Upper lobe of left lung (tissue), 6 donors: ENCODE measurements around the gene CARD11. TPM values are rescaled to one million over a fixed set of nuclear protein-coding genes. Genes with fewer than 3 reads are reported as not detected.

Experiments
- ATAC-seq, 2 donors: fragments of 200-7000 bp; cut with Tn5 transposase; one replicate each; pipeline ENCODE4 v1.9.1; 2022; ENCODE audit warnings: mild to moderate bottlenecking in 2 of 2, moderate library complexity in 2 of 2; ENCODE audit not compliant: low FRiP score in 2 of 2
- DNase-seq, 2 donors: peaks; one replicate each; pipeline ENCODE4 v3.0.0-alpha.2; 2019 to 2020
- H3K27ac ChIP-seq, 4 donors: fragments of 200-600 bp; sonication (generic); one replicate each; pipeline ENCODE4 v1.5.1; 2016 to 2019
- H3K27me3 ChIP-seq, 4 donors: fragments of 200-600 bp; sonication (generic); one replicate each; pipeline ENCODE4 v1.5.1; 2017 to 2019
- H3K36me3 ChIP-seq, 4 donors: fragments of 200-600 bp; sonication (generic); one replicate each; pipeline ENCODE4 v1.5.1; 2016 to 2019
- H3K4me1 ChIP-seq, 4 donors: fragments of 200-600 bp; sonication (generic); one replicate each; pipeline ENCODE4 v1.5.1; 2018 to 2019
- H3K4me3 ChIP-seq, 4 donors: fragments of 200-600 bp; sonication (generic); one replicate each; pipeline ENCODE4 v1.5.1; 2017 to 2019; ENCODE audit warnings: mild to moderate bottlenecking in 2 of 4, moderate library complexity in 1 of 4
- H3K9me3 ChIP-seq, 4 donors: fragments of 200-600 bp; sonication (generic); one replicate each; pipeline ENCODE4 v1.5.1; 2018 to 2019
- EP300 ChIP-seq, 4 donors: sonication (generic); formaldehyde crosslinking; IDR thresholded peaks; one replicate each; pipeline ENCODE4 v1.5.1; 2017; ENCODE audit warnings: antibody characterized with exemption in 4 of 4, control low read depth in 2 of 4
- POLR2A ChIP-seq, 4 donors: fragments of 450-650 bp; IDR thresholded peaks; one replicate each; pipeline ENCODE4 v1.5.1; 2016 to 2017; ENCODE audit warnings: antibody characterized with exemption in 4 of 4, mild to moderate bottlenecking in 2 of 4
- POLR2AphosphoS5 ChIP-seq, 2 donors: sonication (generic); formaldehyde crosslinking; IDR thresholded peaks; one replicate each; pipeline ENCODE4 v1.5.1; 2017; ENCODE audit warnings: antibody characterized with exemption in 2 of 2
- WGBS, 2 donors: methylation state at CpG; one replicate each; pipeline ENCODE4 v1.1.5; 2017 to 2018; 5-methylcytosine and 5-hydroxymethylcytosine counted together
- total RNA-seq, 6 donors: library from RNA; depleted of rRNA in 4 of 6; stranded (reverse); fragments of >200 nt in 4 of 6; gene quantifications; one replicate each; pipeline versions ENCODE4 v1.1.0 to v1.2.1, GENCODE V29; 2016 to 2021
- TF ChIP-seq, protein P1 (sequence below), 6 experiments: fragments of 450-650 bp in 4 of 6; fragments of 200-600 bp in 2 of 6; sonication (generic) in 2 of 6; IDR thresholded peaks; one replicate each; pipeline ENCODE4 v1.5.1; 2016 to 2019; ENCODE audit warnings: antibody characterized with exemption in 6 of 6
- donor health status: DM: no; HTN: no; CAD: no; lungs with moderate emphysema.
- donor health status: DM: no; HTN: yes; CAD: no; lungs with severe emphysema.

Gene CARD11
- total RNA-seq, 6 donors from 2014 or later: 2.8 to 16.8 (median 6.8) TPM

DNA sequence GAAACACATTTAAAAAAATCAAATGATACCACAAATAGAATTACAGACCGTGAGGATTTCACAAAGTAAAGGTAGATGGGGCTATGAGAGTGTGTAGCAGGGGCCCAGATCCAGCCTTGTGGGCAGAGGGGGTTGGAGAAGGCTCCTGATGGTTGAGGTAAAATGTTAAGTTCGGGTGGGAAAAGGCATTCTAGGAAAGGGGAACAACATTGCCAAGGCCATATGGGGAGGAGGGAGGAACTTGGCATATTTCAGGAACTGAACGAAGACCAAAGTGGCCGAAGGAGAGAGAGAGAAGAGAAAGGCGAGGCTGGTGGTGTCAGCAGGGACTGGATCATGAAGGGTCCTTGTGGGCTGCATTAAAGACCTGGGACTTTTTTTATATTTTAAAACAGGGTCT, 98.9 kb downstream of the CARD11 start:
- DNase-seq: peak in 1 of 2 donors; percentile 19
- no peaks in the 10 kb centered on the region for H3K36me3 ChIP-seq
- H3K4me3 ChIP-seq: no peak overlapping the region
- H3K9me3 ChIP-seq: no peaks in the 10 kb centered on the region
- 53 to 69% methylated on average over 5 of the region's 5 CpGs for WGBS, 2 donors
- ATAC-seq: peak in 1 of 2 donors; percentile 32
- no peaks in the 10 kb centered on the region for H3K27me3 ChIP-seq
- TF ChIP-seq EP300 (IDR thresholded peaks at IDR 0.05) (no peak), POLR2AphosphoS5 (IDR thresholded peaks at IDR 0.05) (no peak), POLR2A (IDR thresholded peaks at IDR 0.05) (no peak)
- TF ChIP-seq, protein P1, sequence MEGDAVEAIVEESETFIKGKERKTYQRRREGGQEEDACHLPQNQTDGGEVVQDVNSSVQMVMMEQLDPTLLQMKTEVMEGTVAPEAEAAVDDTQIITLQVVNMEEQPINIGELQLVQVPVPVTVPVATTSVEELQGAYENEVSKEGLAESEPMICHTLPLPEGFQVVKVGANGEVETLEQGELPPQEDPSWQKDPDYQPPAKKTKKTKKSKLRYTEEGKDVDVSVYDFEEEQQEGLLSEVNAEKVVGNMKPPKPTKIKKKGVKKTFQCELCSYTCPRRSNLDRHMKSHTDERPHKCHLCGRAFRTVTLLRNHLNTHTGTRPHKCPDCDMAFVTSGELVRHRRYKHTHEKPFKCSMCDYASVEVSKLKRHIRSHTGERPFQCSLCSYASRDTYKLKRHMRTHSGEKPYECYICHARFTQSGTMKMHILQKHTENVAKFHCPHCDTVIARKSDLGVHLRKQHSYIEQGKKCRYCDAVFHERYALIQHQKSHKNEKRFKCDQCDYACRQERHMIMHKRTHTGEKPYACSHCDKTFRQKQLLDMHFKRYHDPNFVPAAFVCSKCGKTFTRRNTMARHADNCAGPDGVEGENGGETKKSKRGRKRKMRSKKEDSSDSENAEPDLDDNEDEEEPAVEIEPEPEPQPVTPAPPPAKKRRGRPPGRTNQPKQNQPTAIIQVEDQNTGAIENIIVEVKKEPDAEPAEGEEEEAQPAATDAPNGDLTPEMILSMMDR (IDR thresholded peaks at IDR 0.05): no peak
- no peak overlapping the region for H3K27ac ChIP-seq
- H3K4me1 ChIP-seq: peaks cover 0 to 4% (median 0%) of the 10 kb centered on the region in 4 donors

DNA sequence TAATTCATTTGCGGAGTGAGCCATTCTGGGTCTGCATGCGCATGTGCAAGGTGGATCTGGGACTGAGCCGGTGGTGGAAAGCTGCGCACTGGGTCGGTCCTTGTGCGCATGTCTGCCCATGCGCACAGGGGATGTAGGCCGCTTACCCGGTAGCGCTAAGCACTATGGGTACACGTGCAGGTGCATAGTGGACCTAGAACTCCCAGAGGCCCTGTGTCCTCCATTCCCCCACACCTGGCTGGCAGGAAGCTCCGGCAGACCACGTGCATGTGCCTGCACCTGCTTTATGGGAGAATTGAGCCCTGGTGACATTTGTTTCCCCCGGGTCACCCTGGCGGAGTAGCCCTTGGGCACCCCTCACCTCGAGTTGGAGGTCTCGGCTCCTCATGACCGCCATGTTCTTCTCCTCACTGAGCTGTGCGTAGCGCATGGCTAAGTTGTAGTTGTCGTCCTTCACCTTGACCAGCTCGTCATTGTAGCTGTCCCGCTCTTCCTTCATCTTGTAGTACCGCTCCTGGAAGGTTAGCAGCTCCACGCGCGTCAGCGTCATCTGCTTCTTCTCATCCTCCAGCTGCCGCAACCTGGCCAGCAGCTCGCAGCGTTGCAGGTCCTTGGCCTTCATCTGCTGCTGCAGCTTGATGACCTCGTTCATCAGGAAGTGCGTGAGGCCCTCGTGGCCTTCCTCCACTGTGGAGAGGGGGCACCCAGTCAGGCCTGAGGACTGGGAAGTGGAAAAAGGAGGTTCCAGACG, 99.6 kb downstream of the CARD11 start:
- ATAC-seq (no peak), DNase-seq (peak in 1 of 2 donors; percentile 19)
- TF ChIP-seq EP300 (IDR thresholded peaks at IDR 0.05) (no peak), POLR2A (IDR thresholded peaks at IDR 0.05) (no peak), POLR2AphosphoS5 (IDR thresholded peaks at IDR 0.05) (no peak)
- TF ChIP-seq, protein P1 (IDR thresholded peaks at IDR 0.05): no peak
- H3K27ac ChIP-seq: no peak overlapping the region
- WGBS, 2 donors: 90 to 92% methylated on average over 33 to 35 of the region's 35 CpGs
- no peak overlapping the region for H3K4me3 ChIP-seq
- H3K4me1 ChIP-seq: peaks cover 0 to 4% (median 0%) of the 10 kb centered on the region in 4 donors
- no peaks in the 10 kb centered on the region for H3K36me3 ChIP-seq
- no peaks in the 10 kb centered on the region for H3K9me3 ChIP-seq
- no peaks in the 10 kb centered on the region for H3K27me3 ChIP-seq

DNA sequence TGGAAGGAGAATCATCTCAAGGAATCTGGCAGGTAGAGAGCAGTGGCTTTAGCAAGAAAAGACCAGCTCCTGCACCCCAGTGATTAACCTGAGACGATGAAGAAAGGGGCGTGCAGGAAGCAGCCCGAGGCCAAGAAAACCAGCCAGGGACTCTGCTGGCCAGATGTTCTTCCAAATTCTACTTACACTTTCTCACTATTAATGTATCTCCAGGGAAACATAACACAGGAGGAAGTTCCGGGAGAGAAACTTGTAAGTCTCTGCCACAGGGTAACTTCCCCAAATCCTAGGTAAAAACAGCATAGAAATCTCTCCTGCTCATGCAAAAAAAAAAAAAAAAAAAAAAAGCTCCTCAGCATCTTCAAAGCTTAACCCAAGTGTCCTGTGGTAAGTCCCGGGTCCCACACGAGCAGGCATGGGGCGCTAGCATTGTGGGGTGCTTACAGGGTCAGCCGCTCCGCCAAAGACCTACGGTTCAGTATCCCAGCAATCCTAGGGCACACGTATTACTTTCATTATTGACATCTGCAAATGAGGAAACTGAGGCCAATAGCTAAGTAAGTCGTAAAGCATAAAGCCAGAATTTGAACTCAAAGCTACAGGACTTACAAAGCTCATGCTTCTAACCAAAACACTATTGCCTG, 102.3 kb downstream of the CARD11 start:
- TF ChIP-seq, protein P1 (IDR thresholded peaks at IDR 0.05): no peak
- TF ChIP-seq POLR2AphosphoS5 (IDR thresholded peaks at IDR 0.05) (no peak), POLR2A (IDR thresholded peaks at IDR 0.05) (no peak), EP300 (IDR thresholded peaks at IDR 0.05) (no peak)
- WGBS, 2 donors: 81 to 84% methylated on average over 12 of the region's 12 CpGs
- Histone ChIP-seq H3K4me1 (peaks cover 0 to 4% (median 0%) of the 10 kb centered on the region in 4 donors), H3K36me3 (peaks cover 0 to 3% (median 0%) of the 10 kb centered on the region in 4 donors), H3K4me3 (no peak overlapping the region), H3K27me3 (no peaks in the 10 kb centered on the region), H3K9me3 (no peaks in the 10 kb centered on the region), H3K27ac (no peak overlapping the region)
- DNase-seq (peak in 1 of 2 donors; percentile 14), ATAC-seq (peak in 1 of 2 donors; percentile 66)

DNA sequence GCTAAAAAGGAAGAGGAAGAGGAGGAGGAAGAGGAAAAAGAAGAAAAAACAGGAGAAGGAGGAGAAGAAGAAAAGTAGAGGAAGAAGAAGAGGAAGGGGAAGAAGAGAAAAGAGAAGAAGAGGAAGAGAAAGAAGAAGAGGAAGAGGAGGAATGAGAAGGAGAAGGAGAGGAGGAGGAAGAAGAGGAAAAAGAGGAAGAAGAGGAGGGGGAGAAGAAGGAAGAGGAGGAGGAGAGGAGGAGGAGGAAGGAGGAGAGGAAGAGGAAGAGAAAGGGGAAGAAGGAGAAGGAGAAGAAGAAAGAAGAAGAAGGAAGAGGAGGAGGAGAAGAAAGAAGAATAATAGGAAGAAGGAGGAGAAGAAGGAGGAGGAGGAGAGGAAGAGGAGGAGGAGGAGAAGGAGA, 103.2 kb downstream of the CARD11 start:
- peaks cover 0 to 3% (median 0%) of the 10 kb centered on the region in 4 donors for H3K36me3 ChIP-seq
- H3K27me3 ChIP-seq: no peaks in the 10 kb centered on the region
- no peak for DNase-seq
- no peak for ATAC-seq
- H3K4me3 ChIP-seq: no peak overlapping the region
- no peak overlapping the region for H3K27ac ChIP-seq
- TF ChIP-seq EP300 (IDR thresholded peaks at IDR 0.05): no peak
- TF ChIP-seq POLR2AphosphoS5 (IDR thresholded peaks at IDR 0.05): no peak
- TF ChIP-seq, protein P1 (IDR thresholded peaks at IDR 0.05): no peak
- TF ChIP-seq POLR2A (IDR thresholded peaks at IDR 0.05): no peak
- H3K4me1 ChIP-seq: peaks cover 0 to 4% (median 0%) of the 10 kb centered on the region in 4 donors
- H3K9me3 ChIP-seq: no peaks in the 10 kb centered on the region
